AG09319 (cell line): Measurements from ENCODE around the gene SGMS1.
A peak's percentile ranks its signal among the peaks of the same experiment; 100 is the strongest.

ENCODE experiments used
- DNase-seq: peaks from one replicate; pipeline ENCODE4 v3.0.0-alpha.2; 2010; ENCODE audit warnings: low read depth; ENCODE audit errors: extremely low read depth
- TF ChIP-seq, protein P1 (sequence below): IDR thresholded peaks from 2 replicates; pipeline ENCODE4 v1.5.1; 2011; ENCODE audit warnings: low read depth, mild to moderate bottlenecking, inconsistent platforms, low read length, moderate library complexity

SGMS1 gene

DNA sequence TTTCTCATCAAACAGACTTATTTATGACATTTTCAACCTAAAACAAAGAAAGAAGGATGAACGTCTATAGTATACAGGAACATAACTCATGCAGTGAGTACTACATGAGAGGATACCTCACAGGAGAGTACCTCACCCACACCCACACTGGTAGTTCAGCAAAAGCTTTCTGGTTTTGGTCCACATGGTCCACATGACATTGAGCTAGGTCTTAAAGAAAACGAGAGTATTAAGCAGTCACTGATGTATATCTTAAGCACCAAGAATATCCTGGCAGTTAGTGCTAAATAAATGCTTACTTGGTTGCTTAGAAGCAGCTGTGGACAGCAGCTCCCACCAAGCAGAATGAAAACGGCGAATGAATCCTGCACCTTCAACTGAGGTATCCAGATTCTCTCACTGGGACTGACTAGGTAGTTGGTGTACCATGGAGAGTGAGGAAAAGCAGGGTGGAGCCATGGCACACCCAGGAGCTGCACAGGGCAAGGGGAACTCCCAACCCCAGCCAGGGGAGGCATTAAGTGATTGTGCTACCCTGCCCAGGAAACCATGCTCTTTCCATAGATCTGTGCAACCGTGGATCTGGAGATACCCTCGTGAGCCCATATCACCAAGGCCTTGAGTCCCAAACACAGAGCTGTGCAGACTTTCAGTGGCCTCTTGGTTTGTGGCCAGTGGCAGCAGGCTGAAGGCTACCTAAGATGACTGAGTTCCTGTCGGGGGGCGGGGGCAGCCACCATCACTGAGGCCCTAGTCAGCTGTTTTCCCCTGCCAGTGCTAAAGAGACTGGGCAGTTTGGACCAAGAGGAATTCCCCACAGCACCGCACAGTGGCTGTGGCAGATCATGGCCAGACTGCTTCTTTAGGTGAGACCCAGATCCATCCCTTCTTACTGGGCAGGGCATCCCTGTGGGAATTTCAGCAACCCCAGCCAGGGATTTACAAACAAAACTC lies 143.4 kb downstream of the SGMS1 start:
- TF ChIP-seq, protein P1, sequence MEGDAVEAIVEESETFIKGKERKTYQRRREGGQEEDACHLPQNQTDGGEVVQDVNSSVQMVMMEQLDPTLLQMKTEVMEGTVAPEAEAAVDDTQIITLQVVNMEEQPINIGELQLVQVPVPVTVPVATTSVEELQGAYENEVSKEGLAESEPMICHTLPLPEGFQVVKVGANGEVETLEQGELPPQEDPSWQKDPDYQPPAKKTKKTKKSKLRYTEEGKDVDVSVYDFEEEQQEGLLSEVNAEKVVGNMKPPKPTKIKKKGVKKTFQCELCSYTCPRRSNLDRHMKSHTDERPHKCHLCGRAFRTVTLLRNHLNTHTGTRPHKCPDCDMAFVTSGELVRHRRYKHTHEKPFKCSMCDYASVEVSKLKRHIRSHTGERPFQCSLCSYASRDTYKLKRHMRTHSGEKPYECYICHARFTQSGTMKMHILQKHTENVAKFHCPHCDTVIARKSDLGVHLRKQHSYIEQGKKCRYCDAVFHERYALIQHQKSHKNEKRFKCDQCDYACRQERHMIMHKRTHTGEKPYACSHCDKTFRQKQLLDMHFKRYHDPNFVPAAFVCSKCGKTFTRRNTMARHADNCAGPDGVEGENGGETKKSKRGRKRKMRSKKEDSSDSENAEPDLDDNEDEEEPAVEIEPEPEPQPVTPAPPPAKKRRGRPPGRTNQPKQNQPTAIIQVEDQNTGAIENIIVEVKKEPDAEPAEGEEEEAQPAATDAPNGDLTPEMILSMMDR, result no peak
- DNase-seq, result no peak

DNA sequence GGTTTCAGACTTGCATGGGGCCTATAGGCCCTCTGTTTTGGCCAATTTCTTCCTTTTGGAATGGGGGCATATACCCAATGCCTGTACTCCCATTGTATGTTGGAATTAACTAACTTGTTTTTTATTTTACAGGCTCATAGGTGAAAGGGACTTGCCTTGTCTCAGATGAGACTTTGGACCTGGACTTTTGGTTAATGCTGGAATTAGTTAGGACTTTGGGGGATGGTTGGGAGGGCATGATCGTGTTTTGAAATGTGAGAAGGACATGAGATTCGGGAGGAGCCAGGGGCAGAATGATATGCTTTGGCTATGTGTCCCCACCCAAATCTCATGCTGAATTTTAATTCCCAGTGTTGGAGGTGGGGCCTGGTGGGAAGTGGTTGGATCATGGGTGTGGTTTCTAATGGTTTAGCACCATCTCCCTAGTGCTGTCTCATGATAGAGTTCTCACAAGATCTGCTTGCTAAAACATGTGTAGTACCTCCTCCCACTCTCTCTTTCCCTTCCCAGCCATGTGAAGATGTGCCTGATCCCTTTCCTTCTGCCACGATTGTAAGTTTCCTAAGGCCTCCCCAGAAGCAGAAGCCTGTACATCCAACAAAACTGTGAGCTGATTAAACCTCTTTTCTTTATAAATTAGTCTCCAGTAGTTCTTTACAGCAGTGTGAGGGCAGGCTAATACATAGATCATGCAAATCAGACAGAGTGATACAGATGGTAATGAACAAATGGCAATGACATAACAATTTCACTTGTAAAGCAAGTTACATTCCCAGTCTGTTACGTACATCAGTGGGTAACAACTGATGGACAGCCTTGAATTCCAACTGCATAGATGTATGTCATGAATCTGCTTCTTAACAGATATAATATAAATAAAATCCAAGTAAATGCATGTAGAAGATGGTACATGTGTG lies 146.2 kb downstream of the SGMS1 start:
- TF ChIP-seq, protein P1, result no peak
- no peak for DNase-seq

GRCh38 chr10:50473756-50474155 lies 150.0 kb downstream of the SGMS1 start:
- TF ChIP-seq, protein P1, result no peak
- no peak for DNase-seq

GRCh38 chr10:50472914-50473313 lies 150.8 kb downstream of the SGMS1 start:
- DNase-seq, result no peak
- TF ChIP-seq, protein P1, result no peak

DNA sequence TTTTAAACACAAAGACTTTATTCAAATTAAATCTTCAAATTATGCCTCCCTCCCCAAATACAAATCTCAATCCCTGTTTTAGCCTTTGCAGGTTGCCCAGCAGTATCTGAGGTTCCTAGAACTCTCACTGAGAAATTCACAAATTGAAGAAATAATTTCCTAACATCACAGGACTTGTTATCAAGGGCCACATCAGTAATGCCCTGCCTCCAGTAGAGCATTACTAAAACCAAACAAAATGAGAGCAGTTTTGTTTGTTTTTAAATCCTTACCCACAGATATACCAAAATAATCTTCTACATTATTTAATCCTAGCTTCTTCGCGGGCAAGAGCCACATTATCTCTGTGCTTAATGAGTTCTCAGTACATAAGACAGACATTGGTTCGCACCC lies 152.2 kb downstream of the SGMS1 start:
- TF ChIP-seq, protein P1, result no peak
- DNase-seq, result no peak

- TF ChIP-seq, protein P1, result no peak
- peak; percentile 19 for DNase-seq
Measured at GRCh38 chr10:50470798-50471582, 152.8 kb downstream of the SGMS1 start.
